ENCODE results near the gene C14orf132. TPM values are rescaled to one million over a fixed set of nuclear protein-coding genes. Genes with fewer than 3 reads are reported as not detected.

C14orf132 gene
- total and polyA plus RNA-seq, 3 donors from 2014 or later: 1.4 to 8.4 (median 2.5) TPM

DNA sequence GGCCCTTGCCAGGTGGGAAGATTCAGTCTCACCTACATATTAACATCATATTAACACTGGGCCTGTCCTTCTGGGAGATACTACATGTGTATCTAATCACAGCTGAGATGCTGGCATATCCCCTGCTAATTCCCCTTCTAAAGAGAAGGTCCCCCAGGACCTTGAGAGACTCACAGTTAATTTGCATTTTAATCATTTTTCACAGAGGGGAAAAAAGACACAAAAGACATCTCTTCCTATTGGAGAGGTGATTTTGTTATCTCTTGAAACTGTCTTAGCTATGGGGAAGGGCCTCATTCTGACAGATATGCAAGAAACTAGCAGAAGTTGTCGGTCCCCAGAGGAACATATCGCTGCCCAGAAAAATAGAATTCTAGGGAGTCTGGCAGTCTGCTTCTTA, 7.5 kb downstream of the C14orf132 start:
- Histone ChIP-seq H3K4me1 (no peaks in the 10 kb centered on the region), H3K36me3 (ENCODE audit: low read depth, missing control alignments) (no peaks in the 10 kb centered on the region)
- no peak for TF ChIP-seq POLR2A (IDR thresholded peaks at IDR 0.05)
- TF ChIP-seq, protein P1, sequence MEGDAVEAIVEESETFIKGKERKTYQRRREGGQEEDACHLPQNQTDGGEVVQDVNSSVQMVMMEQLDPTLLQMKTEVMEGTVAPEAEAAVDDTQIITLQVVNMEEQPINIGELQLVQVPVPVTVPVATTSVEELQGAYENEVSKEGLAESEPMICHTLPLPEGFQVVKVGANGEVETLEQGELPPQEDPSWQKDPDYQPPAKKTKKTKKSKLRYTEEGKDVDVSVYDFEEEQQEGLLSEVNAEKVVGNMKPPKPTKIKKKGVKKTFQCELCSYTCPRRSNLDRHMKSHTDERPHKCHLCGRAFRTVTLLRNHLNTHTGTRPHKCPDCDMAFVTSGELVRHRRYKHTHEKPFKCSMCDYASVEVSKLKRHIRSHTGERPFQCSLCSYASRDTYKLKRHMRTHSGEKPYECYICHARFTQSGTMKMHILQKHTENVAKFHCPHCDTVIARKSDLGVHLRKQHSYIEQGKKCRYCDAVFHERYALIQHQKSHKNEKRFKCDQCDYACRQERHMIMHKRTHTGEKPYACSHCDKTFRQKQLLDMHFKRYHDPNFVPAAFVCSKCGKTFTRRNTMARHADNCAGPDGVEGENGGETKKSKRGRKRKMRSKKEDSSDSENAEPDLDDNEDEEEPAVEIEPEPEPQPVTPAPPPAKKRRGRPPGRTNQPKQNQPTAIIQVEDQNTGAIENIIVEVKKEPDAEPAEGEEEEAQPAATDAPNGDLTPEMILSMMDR (IDR thresholded peaks at IDR 0.05): no peak

DNA sequence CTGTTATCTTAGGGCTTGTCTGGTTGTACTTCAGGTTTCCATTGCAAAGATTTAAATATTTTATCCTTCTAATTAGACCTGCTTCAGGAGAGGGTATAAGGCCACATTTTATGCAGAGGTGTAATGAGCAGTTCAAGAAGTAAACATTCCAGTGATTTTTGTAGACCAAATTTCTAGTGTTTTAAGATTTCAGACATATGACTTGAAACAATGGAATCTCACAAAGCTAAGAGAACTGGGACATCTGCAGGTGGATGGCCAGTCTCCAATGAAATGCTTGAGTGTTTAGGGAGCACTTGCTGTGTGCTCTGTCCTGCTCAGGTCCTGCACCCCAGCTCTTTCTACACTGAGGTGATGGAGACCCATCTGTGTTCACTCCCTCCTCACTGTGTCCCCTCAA, 7.9 kb downstream of the C14orf132 start:
- intact Hi-C loops (cut with DNase I; ENCODE audit: low total_unique reads): no loop called here
- Histone ChIP-seq H3K4me3 (no peak overlapping the region), H3K9me3 (no peaks in the 10 kb centered on the region), H3K27me3 (no peaks in the 10 kb centered on the region), H3K27ac (no peak overlapping the region), H3K36me3 (ENCODE audit: low read depth, missing control alignments) (no peaks in the 10 kb centered on the region), H3K4me1 (no peaks in the 10 kb centered on the region)
- no peak for TF ChIP-seq POLR2A (IDR thresholded peaks at IDR 0.05)
- TF ChIP-seq, protein P1 (IDR thresholded peaks at IDR 0.05): no peak
- DNase-seq: no peak

More for the DNA sequence above, 7.5 kb downstream of the C14orf132 start:
- WGBS, 2 donors: 78 to 93% methylated on average over 2 of the region's 2 CpGs
- H3K9me3 ChIP-seq: no peaks in the 10 kb centered on the region
- no peak for DNase-seq
- H3K27ac ChIP-seq: no peak overlapping the region
- H3K27me3 ChIP-seq: no peaks in the 10 kb centered on the region
- no peak overlapping the region for H3K4me3 ChIP-seq
- intact Hi-C loops (cut with DNase I; ENCODE audit: low total_unique reads): no loop called here

DNA sequence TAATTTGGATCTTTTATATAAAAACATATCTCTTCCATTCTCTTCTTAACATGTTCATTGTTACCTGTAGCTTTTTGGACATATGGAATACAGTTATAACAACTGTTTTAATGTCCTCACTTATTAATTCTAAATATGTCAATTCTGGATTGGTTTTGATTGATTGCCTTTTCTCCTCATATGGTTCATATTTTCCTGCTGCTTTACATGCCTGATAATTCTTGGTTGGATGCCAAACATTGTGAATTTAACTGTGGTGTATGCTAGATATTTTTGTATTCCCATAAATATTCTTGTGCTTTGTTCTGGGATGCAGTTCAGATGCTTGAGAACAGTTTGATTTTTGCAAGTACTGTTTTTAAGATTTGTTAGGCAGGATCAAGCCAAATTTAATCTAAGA, 10.8 kb downstream of the C14orf132 start:
- H3K4me1 ChIP-seq: no peaks in the 10 kb centered on the region
- DNase-seq: no peak
- H3K36me3 ChIP-seq (ENCODE audit: low read depth, missing control alignments): no peaks in the 10 kb centered on the region
- intact Hi-C loops (cut with DNase I; ENCODE audit: low total_unique reads): no loop called here
- no peaks in the 10 kb centered on the region for H3K27me3 ChIP-seq
- H3K9me3 ChIP-seq: no peaks in the 10 kb centered on the region
- TF ChIP-seq POLR2A (IDR thresholded peaks at IDR 0.05): no peak
- TF ChIP-seq, protein P1 (IDR thresholded peaks at IDR 0.05): no peak
- H3K27ac ChIP-seq: no peak overlapping the region
- H3K4me3 ChIP-seq: no peak overlapping the region

DNA sequence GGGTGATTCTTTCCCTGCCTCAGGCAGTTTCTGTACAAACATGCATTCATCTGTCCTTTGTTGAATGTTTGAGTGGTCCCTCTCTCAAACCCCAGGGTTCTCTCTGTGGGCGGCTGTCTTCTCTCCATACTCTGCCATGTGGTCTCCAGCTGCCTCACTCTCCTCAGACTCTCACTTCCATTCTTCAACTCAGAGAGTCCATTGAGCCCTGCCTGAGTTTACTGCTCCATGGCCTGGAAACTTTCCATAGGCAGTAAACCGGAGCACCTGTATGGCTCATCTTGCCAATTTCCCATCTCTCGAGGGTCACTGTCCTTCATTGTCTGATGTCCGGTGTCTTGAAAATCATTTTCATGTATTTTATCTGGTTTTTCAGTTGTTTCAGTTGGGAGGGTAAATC, 11.3 kb downstream of the C14orf132 start:
- H3K9me3 ChIP-seq: no peaks in the 10 kb centered on the region
- no peaks in the 10 kb centered on the region for H3K4me1 ChIP-seq
- no peak overlapping the region for H3K27ac ChIP-seq
- H3K4me3 ChIP-seq: no peak overlapping the region
- no peaks in the 10 kb centered on the region for H3K36me3 ChIP-seq (ENCODE audit: low read depth, missing control alignments)
- intact Hi-C loops (cut with DNase I; ENCODE audit: low total_unique reads): no loop called here
- H3K27me3 ChIP-seq: no peaks in the 10 kb centered on the region
- TF ChIP-seq POLR2A (IDR thresholded peaks at IDR 0.05): no peak
- TF ChIP-seq, protein P1 (IDR thresholded peaks at IDR 0.05): no peak
- WGBS, 2 donors: 84 to 90% methylated on average over 4 of the region's 4 CpGs
- DNase-seq: no peak

DNA sequence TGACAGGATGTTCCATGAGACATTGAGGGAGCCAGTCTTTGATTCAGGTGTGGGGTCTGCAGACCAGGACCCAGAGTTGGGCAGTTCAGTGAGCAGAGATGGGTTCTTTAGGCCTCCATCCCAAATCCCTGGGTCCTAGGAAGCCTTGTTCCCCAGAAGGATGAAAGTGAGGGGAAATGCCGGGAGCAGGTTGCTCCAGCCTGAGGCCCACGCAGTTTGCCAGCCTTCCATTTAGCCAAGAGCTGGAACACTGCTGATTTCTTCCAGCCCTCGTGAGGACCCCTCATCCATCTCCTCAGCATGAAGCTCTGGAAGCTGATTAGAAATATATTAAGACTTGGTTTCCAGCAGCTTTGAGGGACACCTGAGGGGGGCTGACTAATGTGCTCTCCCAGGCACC, 12.1 kb downstream of the C14orf132 start:
- Histone ChIP-seq H3K27ac (no peak overlapping the region), H3K36me3 (ENCODE audit: low read depth, missing control alignments) (no peaks in the 10 kb centered on the region), H3K27me3 (no peaks in the 10 kb centered on the region), H3K9me3 (no peaks in the 10 kb centered on the region), H3K4me1 (no peaks in the 10 kb centered on the region), H3K4me3 (no peak overlapping the region)
- WGBS, 2 donors: 82 to 96% methylated on average over 2 to 3 of the region's 3 CpGs
- intact Hi-C loops (cut with DNase I; ENCODE audit: low total_unique reads): no loop called here
- DNase-seq: no peak
- TF ChIP-seq, protein P1 (IDR thresholded peaks at IDR 0.05): no peak
- TF ChIP-seq POLR2A (IDR thresholded peaks at IDR 0.05): no peak

All from testis (tissue), 3 donors.